ENCODE measurements around the gene SLU7.
A peak's percentile ranks its signal among the peaks of the same experiment; 100 is the strongest.

SLU7 gene

GRCh38 chr5:160418561-160419457 lies at the start of gene SLU7:
Gene SLU7, minus strand, starts transcription at chr5:160419081. Its CDS starts 3,787 bp downstream, at chr5:160415294.
- no peaks in the 10 kb centered on the region for H3K9me3 ChIP-seq (ENCODE audit: control insufficient read depth, insufficient read depth, low read depth, low read length)
- H3K27me3 ChIP-seq (ENCODE audit: control insufficient read depth, insufficient read depth, low read length) = no peaks in the 10 kb centered on the region
- peak within 1 kb of the TSS; percentile 88 for H3K4me3 ChIP-seq (ENCODE audit: low read depth, low read length)
- H3K4me1 ChIP-seq (ENCODE audit: control insufficient read depth, insufficient read depth, low read length) = peaks cover 22% of the 10 kb centered on the region
- peak within 1 kb of the TSS; percentile 78 for H3K9ac ChIP-seq (ENCODE audit: low read length)
- H3K27ac ChIP-seq (ENCODE audit: low read depth, low read length) = peak within 1 kb of the TSS; percentile 75; the same call in 1 of the 2 replicates
- H3K36me3 ChIP-seq (ENCODE audit: control insufficient read depth, insufficient read depth, low read length) = peaks cover 22% of the 10 kb centered on the region

- no peaks in the 10 kb centered on the region for H3K27me3 ChIP-seq (ENCODE audit: control insufficient read depth, insufficient read depth, low read length)
- no peaks in the 10 kb centered on the region for H3K9me3 ChIP-seq (ENCODE audit: control insufficient read depth, insufficient read depth, low read depth, low read length)
- H3K36me3 ChIP-seq (ENCODE audit: control insufficient read depth, insufficient read depth, low read length) = no peaks in the 10 kb centered on the region
- peaks cover 29% of the 10 kb centered on the region for H3K4me1 ChIP-seq (ENCODE audit: control insufficient read depth, insufficient read depth, low read length)
- H3K9ac ChIP-seq (ENCODE audit: low read length) = no peak overlapping the region
- no peak overlapping the region for H3K4me3 ChIP-seq (ENCODE audit: low read depth, low read length)
- H3K27ac ChIP-seq (ENCODE audit: low read depth, low read length) = no peak overlapping the region
Observed at GRCh38 chr5:160468363-160468975, 49.6 kb upstream of the SLU7 start.

GRCh38 chr5:160467555-160468362 lies 48.9 kb upstream of the SLU7 start:
- no peaks in the 10 kb centered on the region for H3K9me3 ChIP-seq (ENCODE audit: control insufficient read depth, insufficient read depth, low read depth, low read length)
- H3K27me3 ChIP-seq (ENCODE audit: control insufficient read depth, insufficient read depth, low read length) = no peaks in the 10 kb centered on the region
- no peaks in the 10 kb centered on the region for H3K36me3 ChIP-seq (ENCODE audit: control insufficient read depth, insufficient read depth, low read length)
- H3K4me1 ChIP-seq (ENCODE audit: control insufficient read depth, insufficient read depth, low read length) = peaks cover 29% of the 10 kb centered on the region
- H3K4me3 ChIP-seq (ENCODE audit: low read depth, low read length) = no peak overlapping the region
- peak overlapping the region; percentile 10 for H3K9ac ChIP-seq (ENCODE audit: low read length)
- H3K27ac ChIP-seq (ENCODE audit: low read depth, low read length) = no peak overlapping the region

GRCh38 chr5:160466889-160467554 lies 48.1 kb upstream of the SLU7 start:
- Histone ChIP-seq H3K27ac (ENCODE audit: low read depth, low read length) (no peak overlapping the region), H3K27me3 (ENCODE audit: control insufficient read depth, insufficient read depth, low read length) (no peaks in the 10 kb centered on the region), H3K4me3 (ENCODE audit: low read depth, low read length) (no peak overlapping the region), H3K4me1 (ENCODE audit: control insufficient read depth, insufficient read depth, low read length) (peaks cover 29% of the 10 kb centered on the region), H3K36me3 (ENCODE audit: control insufficient read depth, insufficient read depth, low read length) (no peaks in the 10 kb centered on the region), H3K9ac (ENCODE audit: low read length) (peak overlapping the region; percentile 10), H3K9me3 (ENCODE audit: control insufficient read depth, insufficient read depth, low read depth, low read length) (no peaks in the 10 kb centered on the region)

GRCh38 chr5:160466116-160466515 lies 47.2 kb upstream of the SLU7 start:
- Histone ChIP-seq H3K4me3 (ENCODE audit: low read depth, low read length) (no peak overlapping the region), H3K9me3 (ENCODE audit: control insufficient read depth, insufficient read depth, low read depth, low read length) (peaks cover 5% of the 10 kb centered on the region), H3K9ac (ENCODE audit: low read length) (no peak overlapping the region), H3K27ac (ENCODE audit: low read depth, low read length) (no peak overlapping the region), H3K4me1 (ENCODE audit: control insufficient read depth, insufficient read depth, low read length) (peaks cover 26% of the 10 kb centered on the region), H3K36me3 (ENCODE audit: control insufficient read depth, insufficient read depth, low read length) (no peaks in the 10 kb centered on the region), H3K27me3 (ENCODE audit: control insufficient read depth, insufficient read depth, low read length) (no peaks in the 10 kb centered on the region)

GRCh38 chr5:160464466-160464797 lies 45.6 kb upstream of the SLU7 start:
- H3K27ac ChIP-seq (ENCODE audit: low read depth, low read length) = no peak overlapping the region
- no peak overlapping the region for H3K9ac ChIP-seq (ENCODE audit: low read length)
- no peaks in the 10 kb centered on the region for H3K27me3 ChIP-seq (ENCODE audit: control insufficient read depth, insufficient read depth, low read length)
- peaks cover 8% of the 10 kb centered on the region for H3K9me3 ChIP-seq (ENCODE audit: control insufficient read depth, insufficient read depth, low read depth, low read length)
- no peak overlapping the region for H3K4me3 ChIP-seq (ENCODE audit: low read depth, low read length)
- no peaks in the 10 kb centered on the region for H3K36me3 ChIP-seq (ENCODE audit: control insufficient read depth, insufficient read depth, low read length)
- H3K4me1 ChIP-seq (ENCODE audit: control insufficient read depth, insufficient read depth, low read length) = peaks cover 16% of the 10 kb centered on the region

GRCh38 chr5:160463740-160464465 lies 45.0 kb upstream of the SLU7 start:
- H3K4me1 ChIP-seq (ENCODE audit: control insufficient read depth, insufficient read depth, low read length) = peaks cover 14% of the 10 kb centered on the region
- H3K27ac ChIP-seq (ENCODE audit: low read depth, low read length) = no peak overlapping the region
- peaks cover 8% of the 10 kb centered on the region for H3K9me3 ChIP-seq (ENCODE audit: control insufficient read depth, insufficient read depth, low read depth, low read length)
- H3K27me3 ChIP-seq (ENCODE audit: control insufficient read depth, insufficient read depth, low read length) = no peaks in the 10 kb centered on the region
- H3K4me3 ChIP-seq (ENCODE audit: low read depth, low read length) = no peak overlapping the region
- no peaks in the 10 kb centered on the region for H3K36me3 ChIP-seq (ENCODE audit: control insufficient read depth, insufficient read depth, low read length)
- no peak overlapping the region for H3K9ac ChIP-seq (ENCODE audit: low read length)

- Histone ChIP-seq H3K4me3 (ENCODE audit: low read depth, low read length) (no peak overlapping the region), H3K36me3 (ENCODE audit: control insufficient read depth, insufficient read depth, low read length) (no peaks in the 10 kb centered on the region), H3K4me1 (ENCODE audit: control insufficient read depth, insufficient read depth, low read length) (peaks cover 12% of the 10 kb centered on the region), H3K9me3 (ENCODE audit: control insufficient read depth, insufficient read depth, low read depth, low read length) (peaks cover 8% of the 10 kb centered on the region), H3K9ac (ENCODE audit: low read length) (no peak overlapping the region), H3K27me3 (ENCODE audit: control insufficient read depth, insufficient read depth, low read length) (no peaks in the 10 kb centered on the region), H3K27ac (ENCODE audit: low read depth, low read length) (no peak overlapping the region)
Observed at GRCh38 chr5:160463227-160463626, 44.3 kb upstream of the SLU7 start.

GRCh38 chr5:160462167-160462566 lies 43.3 kb upstream of the SLU7 start:
- H3K4me1 ChIP-seq (ENCODE audit: control insufficient read depth, insufficient read depth, low read length) = peaks cover 2% of the 10 kb centered on the region
- H3K27ac ChIP-seq (ENCODE audit: low read depth, low read length) = no peak overlapping the region
- H3K27me3 ChIP-seq (ENCODE audit: control insufficient read depth, insufficient read depth, low read length) = no peaks in the 10 kb centered on the region
- no peak overlapping the region for H3K9ac ChIP-seq (ENCODE audit: low read length)
- H3K4me3 ChIP-seq (ENCODE audit: low read depth, low read length) = no peak overlapping the region
- H3K9me3 ChIP-seq (ENCODE audit: control insufficient read depth, insufficient read depth, low read depth, low read length) = peaks cover 8% of the 10 kb centered on the region
- H3K36me3 ChIP-seq (ENCODE audit: control insufficient read depth, insufficient read depth, low read length) = no peaks in the 10 kb centered on the region

GRCh38 chr5:160461378-160461777 lies 42.5 kb upstream of the SLU7 start:
- Histone ChIP-seq H3K9me3 (ENCODE audit: control insufficient read depth, insufficient read depth, low read depth, low read length) (peaks cover 8% of the 10 kb centered on the region), H3K4me1 (ENCODE audit: control insufficient read depth, insufficient read depth, low read length) (no peaks in the 10 kb centered on the region; the same call in 1 of the 2 replicates), H3K9ac (ENCODE audit: low read length) (no peak overlapping the region), H3K4me3 (ENCODE audit: low read depth, low read length) (no peak overlapping the region), H3K27ac (ENCODE audit: low read depth, low read length) (no peak overlapping the region), H3K27me3 (ENCODE audit: control insufficient read depth, insufficient read depth, low read length) (no peaks in the 10 kb centered on the region), H3K36me3 (ENCODE audit: control insufficient read depth, insufficient read depth, low read length) (no peaks in the 10 kb centered on the region)

Measured in HUES6 (cell line).